Measurements from ENCODE around the gene SYNRG. TPM values are rescaled to one million over a fixed set of nuclear protein-coding genes. Genes with fewer than 3 reads are reported as not detected.

SYNRG gene
- polyA plus RNA-seq, 2 of the 4 experiments (the other 2 are of a cell fraction), result 13.1 to 17.4 TPM

DNA sequence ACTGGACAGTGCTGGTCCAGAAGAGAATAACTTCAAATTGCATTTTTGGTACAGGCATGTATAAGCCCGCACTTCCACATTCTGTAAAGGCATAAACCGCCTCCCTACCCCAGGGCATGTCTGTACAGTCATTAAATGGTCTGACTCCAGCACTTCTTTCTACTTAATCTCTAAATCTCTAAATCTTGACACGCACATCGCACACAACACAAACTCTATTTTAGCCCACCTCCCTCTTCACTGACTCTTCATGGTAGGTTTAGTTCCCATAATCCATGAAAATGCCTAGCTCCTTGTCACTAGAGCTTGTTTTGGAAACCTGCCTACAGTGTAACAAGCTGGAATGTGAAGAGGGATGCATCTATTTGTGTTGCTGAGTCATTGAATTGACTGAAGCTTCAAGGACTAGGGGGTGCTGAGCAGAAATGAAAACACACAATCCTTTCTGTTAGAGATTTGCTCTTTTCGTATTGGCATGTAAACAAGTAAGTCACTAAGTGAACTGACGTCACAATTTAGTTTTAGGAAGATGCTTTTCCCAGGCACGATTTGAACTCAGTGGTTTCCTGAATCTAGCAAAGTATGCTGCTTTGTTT, 121.1 kb downstream of the SYNRG start:
- DNase-seq (ENCODE audit: low read depth in 1 of 2, low spot score in 1 of 2), result peak; percentile 97 to 98
- peaks cover 40% of the 10 kb centered on the region for H3K4me1 ChIP-seq
- peak overlapping the region; percentile 67 for H3K4me3 ChIP-seq
- POLR2A ChIA-PET, result interaction anchor here (0.8 to 1.1 kb wide), 4 partner anchors 11 to 127 kb away, joined by 3 to 8 read pairs (median 6); partner anchors contain the start of genes ACACA and TADA2A
- no peaks in the 10 kb centered on the region for H3K9me3 ChIP-seq
- ATAC-seq, result peak; percentile 49 to 77
- FAIRE-seq, result no peak
- 12% methylated on average over 7 of the region's 7 CpGs for WGBS (ENCODE audit: missing lambda C conversion rate)
- CTCF ChIA-PET, result interaction anchor here (0.6 to 2.0 kb wide), 9 partner anchors 8 to 114 kb away, joined by 3 to 11 read pairs (median 3); no protein-coding TSS in a partner anchor
- H3K27ac ChIP-seq, result peak overlapping the region; percentile 89 to 95
- peak overlapping the region; percentile 88 for H3K4me2 ChIP-seq
- TF ChIP-seq, protein P1, sequence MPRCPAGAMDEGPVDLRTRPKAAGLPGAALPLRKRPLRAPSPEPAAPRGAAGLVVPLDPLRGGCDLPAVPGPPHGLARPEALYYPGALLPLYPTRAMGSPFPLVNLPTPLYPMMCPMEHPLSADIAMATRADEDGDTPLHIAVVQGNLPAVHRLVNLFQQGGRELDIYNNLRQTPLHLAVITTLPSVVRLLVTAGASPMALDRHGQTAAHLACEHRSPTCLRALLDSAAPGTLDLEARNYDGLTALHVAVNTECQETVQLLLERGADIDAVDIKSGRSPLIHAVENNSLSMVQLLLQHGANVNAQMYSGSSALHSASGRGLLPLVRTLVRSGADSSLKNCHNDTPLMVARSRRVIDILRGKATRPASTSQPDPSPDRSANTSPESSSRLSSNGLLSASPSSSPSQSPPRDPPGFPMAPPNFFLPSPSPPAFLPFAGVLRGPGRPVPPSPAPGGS (IDR thresholded peaks at IDR 0.05), result peak; percentile 36; the same call in 1 of the 3 replicates
- TF ChIP-seq, protein P2, sequence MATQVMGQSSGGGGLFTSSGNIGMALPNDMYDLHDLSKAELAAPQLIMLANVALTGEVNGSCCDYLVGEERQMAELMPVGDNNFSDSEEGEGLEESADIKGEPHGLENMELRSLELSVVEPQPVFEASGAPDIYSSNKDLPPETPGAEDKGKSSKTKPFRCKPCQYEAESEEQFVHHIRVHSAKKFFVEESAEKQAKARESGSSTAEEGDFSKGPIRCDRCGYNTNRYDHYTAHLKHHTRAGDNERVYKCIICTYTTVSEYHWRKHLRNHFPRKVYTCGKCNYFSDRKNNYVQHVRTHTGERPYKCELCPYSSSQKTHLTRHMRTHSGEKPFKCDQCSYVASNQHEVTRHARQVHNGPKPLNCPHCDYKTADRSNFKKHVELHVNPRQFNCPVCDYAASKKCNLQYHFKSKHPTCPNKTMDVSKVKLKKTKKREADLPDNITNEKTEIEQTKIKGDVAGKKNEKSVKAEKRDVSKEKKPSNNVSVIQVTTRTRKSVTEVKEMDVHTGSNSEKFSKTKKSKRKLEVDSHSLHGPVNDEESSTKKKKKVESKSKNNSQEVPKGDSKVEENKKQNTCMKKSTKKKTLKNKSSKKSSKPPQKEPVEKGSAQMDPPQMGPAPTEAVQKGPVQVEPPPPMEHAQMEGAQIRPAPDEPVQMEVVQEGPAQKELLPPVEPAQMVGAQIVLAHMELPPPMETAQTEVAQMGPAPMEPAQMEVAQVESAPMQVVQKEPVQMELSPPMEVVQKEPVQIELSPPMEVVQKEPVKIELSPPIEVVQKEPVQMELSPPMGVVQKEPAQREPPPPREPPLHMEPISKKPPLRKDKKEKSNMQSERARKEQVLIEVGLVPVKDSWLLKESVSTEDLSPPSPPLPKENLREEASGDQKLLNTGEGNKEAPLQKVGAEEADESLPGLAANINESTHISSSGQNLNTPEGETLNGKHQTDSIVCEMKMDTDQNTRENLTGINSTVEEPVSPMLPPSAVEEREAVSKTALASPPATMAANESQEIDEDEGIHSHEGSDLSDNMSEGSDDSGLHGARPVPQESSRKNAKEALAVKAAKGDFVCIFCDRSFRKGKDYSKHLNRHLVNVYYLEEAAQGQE (IDR thresholded peaks at IDR 0.05), result no peak
- TF ChIP-seq RFX5 (IDR thresholded peaks at IDR 0.05) (no peak), EHF (CRISPR knock-in tag; IDR thresholded peaks at IDR 0.05) (no peak), NR3C1 (IDR thresholded peaks at IDR 0.05) (no peak), RARB (CRISPR knock-in tag; IDR thresholded peaks at IDR 0.05) (no peak), PHF8 (IDR thresholded peaks at IDR 0.05; ENCODE audit: borderline replicate concordance, low read depth) (no peak), TFCP2L1 (CRISPR knock-in tag; IDR thresholded peaks at IDR 0.05) (no peak), RCOR1 (IDR thresholded peaks at IDR 0.05; ENCODE audit: low read depth, low read length) (no peak), MAFK (IDR thresholded peaks at IDR 0.05; ENCODE audit: partially characterized antibody) (peak; percentile 99), MYC (IDR thresholded peaks at IDR 0.05; ENCODE audit: borderline replicate concordance, low read length) (peak; percentile 32; the same call in 1 of the 2 replicates), JUNB (IDR thresholded peaks at IDR 0.05) (peak; percentile 71), EP300 (IDR thresholded peaks at IDR 0.05) (no peak; a peak in 1 of 5 replicates), POLR2AphosphoS2 (conservative IDR thresholded peaks at IDR 0.05; ENCODE audit: low read length) (no peak), RNF2 (IDR thresholded peaks at IDR 0.05; ENCODE audit: borderline replicate concordance, low read depth) (no peak), JUN (IDR thresholded peaks at IDR 0.05) (peak in 1 of 2 experiments; percentile 31; a peak in 1 of 5 replicates), CEBPB (IDR thresholded peaks at IDR 0.05) (peak in 1 of 2 experiments; percentile 64; a peak in 2 of 4 replicates), CBX2 (IDR thresholded peaks at IDR 0.05; ENCODE audit: borderline replicate concordance, low read depth) (no peak), ESRRA (IDR thresholded peaks at IDR 0.05; ENCODE audit: borderline replicate concordance, low read length) (no peak), HEYL (CRISPR knock-in tag; IDR thresholded peaks at IDR 0.05) (no peak), FOXS1 (CRISPR knock-in tag; IDR thresholded peaks at IDR 0.05) (peak; percentile 85), HOXA7 (CRISPR knock-in tag; IDR thresholded peaks at IDR 0.05) (no peak), KDM5A (IDR thresholded peaks at IDR 0.05) (no peak), ZFP36 (IDR thresholded peaks at IDR 0.05; ENCODE audit: borderline replicate concordance, partially characterized antibody) (no peak), ZSCAN20 (CRISPR knock-in tag; IDR thresholded peaks at IDR 0.05) (no peak), NFE2L2 (conservative IDR thresholded peaks at IDR 0.05; ENCODE audit: low read length) (peak; percentile 89), CHD2 (IDR thresholded peaks at IDR 0.05; ENCODE audit: low read length, partially characterized antibody) (no peak)
- TF ChIP-seq, protein P3, sequence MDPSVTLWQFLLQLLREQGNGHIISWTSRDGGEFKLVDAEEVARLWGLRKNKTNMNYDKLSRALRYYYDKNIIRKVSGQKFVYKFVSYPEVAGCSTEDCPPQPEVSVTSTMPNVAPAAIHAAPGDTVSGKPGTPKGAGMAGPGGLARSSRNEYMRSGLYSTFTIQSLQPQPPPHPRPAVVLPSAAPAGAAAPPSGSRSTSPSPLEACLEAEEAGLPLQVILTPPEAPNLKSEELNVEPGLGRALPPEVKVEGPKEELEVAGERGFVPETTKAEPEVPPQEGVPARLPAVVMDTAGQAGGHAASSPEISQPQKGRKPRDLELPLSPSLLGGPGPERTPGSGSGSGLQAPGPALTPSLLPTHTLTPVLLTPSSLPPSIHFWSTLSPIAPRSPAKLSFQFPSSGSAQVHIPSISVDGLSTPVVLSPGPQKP (IDR thresholded peaks at IDR 0.05; ENCODE audit: low read depth, low read length), result no peak
- TF ChIP-seq, protein P4, sequence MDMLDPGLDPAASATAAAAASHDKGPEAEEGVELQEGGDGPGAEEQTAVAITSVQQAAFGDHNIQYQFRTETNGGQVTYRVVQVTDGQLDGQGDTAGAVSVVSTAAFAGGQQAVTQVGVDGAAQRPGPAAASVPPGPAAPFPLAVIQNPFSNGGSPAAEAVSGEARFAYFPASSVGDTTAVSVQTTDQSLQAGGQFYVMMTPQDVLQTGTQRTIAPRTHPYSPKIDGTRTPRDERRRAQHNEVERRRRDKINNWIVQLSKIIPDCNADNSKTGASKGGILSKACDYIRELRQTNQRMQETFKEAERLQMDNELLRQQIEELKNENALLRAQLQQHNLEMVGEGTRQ (IDR thresholded peaks at IDR 0.05), result no peak
- TF ChIP-seq, protein P5, sequence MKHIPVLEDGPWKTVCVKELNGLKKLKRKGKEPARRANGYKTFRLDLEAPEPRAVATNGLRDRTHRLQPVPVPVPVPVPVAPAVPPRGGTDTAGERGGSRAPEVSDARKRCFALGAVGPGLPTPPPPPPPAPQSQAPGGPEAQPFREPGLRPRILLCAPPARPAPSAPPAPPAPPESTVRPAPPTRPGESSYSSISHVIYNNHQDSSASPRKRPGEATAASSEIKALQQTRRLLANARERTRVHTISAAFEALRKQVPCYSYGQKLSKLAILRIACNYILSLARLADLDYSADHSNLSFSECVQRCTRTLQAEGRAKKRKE (CRISPR knock-in tag; IDR thresholded peaks at IDR 0.05; ENCODE audit: low read depth), result no peak
- TF ChIP-seq, protein P6, sequence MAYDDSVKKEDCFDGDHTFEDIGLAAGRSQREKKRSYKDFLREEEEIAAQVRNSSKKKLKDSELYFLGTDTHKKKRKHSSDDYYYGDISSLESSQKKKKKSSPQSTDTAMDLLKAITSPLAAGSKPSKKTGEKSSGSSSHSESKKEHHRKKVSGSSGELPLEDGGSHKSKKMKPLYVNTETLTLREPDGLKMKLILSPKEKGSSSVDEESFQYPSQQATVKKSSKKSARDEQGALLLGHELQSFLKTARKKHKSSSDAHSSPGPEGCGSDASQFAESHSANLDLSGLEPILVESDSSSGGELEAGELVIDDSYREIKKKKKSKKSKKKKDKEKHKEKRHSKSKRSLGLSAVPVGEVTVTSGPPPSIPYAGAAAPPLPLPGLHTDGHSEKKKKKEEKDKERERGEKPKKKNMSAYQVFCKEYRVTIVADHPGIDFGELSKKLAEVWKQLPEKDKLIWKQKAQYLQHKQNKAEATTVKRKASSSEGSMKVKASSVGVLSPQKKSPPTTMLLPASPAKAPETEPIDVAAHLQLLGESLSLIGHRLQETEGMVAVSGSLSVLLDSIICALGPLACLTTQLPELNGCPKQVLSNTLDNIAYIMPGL (CRISPR knock-in tag; IDR thresholded peaks at IDR 0.05; ENCODE audit: borderline replicate concordance), result no peak

All from A549 (cell line).